NCI-H2227 treated with DMSO at 0.1 percent for 48 hours (cell line): Measurements from ENCODE around the gene CRTC3.
"Not testable (repeated sequence)": the region's sequence is repeated elsewhere in the genome, so short reads cannot be mapped to it uniquely, and the experiment has no call there.

Experiments
- DNase-seq: peaks from one replicate; lab custom pipeline; 2025; lab: John Stamatoyannopoulos, UW

The CRTC3 gene

DNA sequence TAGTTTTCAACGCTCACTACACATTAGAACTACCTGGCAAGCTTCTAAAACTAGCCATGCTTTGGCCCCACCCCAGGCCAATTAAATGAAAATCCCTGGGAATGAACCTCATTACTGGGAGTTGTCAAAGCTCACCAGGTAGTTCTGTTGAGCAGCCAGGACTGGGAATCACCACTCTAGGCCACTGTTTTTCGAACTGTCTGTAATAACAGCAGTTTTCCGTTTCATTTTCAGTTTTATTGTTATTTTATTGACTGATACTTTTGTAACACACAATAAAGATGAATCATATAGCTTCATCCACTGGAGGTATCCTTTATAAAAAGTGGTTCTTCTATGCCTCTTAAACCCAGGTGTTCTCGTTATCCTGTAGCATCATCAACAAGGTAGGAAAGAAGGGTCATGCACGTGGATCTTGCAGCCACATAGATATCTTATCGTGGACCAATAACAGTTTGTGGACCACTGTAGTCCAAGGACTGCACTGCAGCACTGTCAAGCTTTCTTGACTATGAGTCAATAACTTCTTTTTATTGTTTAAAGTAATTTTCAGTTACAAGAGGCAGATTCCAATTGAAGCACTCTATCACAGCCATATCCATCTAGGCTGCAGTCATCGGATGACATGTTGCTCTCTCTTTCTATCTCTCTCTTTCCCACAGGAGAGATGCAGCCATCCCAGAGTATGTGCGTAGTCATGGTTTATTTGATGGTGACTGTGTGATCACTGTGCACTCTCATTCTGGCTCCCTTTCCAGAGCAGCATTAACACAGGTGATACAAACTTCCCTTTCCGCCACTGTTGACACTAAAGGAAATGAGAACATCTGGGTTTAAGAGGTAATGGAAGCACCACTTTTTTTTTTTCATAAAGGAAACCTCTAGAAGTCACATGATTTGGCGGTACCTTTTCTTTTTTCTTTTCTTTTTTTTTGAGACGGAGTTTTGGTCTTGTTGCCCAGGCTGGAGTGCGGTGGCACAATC, 148.4 kb downstream of the CRTC3 start:
- no peak for DNase-seq

DNA sequence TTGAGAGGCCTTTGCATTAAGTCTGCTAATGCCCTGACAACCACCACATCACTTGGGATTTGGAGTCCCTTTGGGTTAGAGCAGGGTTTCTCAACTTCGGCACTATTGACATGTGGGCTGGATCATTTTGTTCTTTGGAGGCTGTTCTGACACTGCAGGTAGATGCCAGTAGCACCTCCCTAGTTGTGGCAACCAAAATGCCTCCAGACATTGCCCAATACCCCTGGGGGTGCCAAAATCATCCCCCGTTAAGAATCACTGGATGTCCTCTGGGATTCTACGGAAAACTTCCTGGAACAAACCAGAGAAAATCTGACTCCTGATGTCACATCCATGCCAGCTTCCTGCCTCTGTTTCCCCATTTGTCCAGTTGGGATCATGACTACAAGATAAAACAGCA, 150.2 kb downstream of the CRTC3 start:
- DNase-seq: no peak

DNA sequence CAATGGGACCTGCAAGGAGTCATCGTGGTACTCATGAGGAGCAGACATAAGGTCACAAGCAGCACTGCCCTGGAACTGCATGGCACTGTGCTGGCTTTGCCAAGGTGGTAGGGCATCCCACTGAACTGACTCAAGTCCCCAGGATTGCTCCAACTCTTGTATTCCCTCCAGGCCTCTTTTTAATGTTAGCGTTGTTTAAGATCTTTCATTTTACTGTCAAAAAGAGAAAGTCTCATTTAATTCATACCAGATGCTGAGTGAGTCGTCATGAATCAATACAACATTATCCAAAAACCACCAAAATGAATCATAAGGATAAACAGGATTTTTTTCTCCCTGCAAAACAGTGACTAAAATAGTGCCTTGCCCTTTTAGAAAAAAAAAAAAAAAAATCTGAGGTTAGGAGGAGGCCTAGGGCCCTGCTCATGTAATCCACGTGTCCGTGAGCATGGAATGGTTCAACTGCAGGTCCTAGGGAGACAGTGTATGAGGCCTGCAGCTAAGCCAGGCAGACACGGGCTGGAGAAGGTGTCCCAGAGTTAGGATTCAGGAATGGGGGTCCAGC, 150.7 kb downstream of the CRTC3 start:
- DNase-seq: no peak

DNA sequence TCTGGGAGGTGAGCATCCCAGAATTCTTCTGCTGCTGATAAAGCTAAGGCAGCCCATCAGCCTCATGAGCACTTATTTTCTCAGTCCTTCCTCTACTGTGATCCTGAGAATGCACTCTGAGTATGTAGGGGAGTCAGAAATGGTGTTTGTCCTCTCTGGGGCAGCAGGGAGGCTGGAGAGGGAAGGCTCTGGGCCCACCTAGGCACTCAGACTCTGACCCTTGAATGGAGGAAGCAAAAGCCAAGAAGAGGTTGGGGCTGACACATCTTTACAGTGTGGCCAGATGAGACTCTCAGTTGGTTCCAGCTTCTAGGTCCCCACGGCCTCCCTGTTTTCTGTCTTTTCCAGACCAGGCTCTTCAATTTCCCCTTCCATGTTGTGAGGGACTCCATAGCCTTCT, 151.3 kb downstream of the CRTC3 start:
- DNase-seq: no peak

DNA sequence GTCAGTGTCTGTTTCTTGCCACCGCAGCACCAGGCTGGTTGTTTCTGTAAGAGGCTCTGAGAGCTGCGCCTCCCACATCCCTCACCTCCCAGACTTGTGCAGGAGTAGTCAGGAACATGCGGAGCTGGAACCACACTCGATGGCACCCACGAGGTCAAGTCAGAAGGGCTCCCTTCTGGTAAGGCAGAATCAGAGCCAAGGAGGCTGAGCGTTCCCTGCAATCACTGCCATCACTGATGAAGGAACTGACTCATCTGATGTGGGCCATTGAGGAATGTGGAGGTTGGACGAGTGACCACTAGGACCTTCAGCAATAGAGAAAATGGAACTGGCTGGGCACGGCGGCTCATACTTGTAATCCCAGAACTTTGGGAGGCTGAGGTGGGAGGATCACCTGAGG, 151.8 kb downstream of the CRTC3 start:
- no peak for DNase-seq

DNA sequence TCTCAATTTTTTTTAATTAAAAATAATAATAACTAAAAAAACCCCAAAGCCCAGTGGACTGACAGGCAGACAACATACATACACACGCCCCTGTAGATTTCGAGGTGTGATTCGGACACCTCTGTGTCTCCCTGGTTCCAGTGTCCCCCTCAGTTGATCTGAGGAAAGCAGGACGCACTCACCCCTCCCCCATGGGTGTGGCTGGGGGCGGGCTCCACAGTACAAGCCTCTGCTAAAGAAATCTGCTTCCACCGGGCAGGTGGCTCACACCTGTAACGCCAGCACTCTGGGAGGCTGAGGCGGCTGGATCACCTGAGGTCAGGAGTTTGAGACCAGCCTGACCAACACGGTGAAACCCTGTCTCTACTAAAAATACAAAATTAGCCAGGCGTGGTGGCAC, 153.6 kb downstream of the CRTC3 start:
- DNase-seq: no peak

DNA sequence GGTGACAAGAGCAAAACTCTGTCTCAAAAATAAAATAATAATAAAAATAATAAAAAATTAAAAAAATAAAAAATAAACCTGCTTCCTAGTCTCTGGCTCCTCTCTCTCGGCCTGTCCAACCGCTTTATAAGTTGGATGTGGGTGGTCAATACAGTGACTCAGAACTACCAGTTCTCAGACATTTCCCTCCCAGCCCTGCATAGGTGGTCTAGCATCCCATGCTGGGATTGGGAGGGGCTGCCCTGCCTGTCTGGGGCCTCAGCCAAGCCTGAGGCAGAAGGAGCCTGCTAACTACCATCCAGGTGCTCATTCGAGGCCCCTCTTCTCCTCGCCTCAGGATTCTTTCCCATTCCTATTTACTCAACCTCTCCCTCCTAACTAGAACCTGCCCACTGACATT, 154.2 kb downstream of the CRTC3 start:
- DNase-seq: no peak

DNA sequence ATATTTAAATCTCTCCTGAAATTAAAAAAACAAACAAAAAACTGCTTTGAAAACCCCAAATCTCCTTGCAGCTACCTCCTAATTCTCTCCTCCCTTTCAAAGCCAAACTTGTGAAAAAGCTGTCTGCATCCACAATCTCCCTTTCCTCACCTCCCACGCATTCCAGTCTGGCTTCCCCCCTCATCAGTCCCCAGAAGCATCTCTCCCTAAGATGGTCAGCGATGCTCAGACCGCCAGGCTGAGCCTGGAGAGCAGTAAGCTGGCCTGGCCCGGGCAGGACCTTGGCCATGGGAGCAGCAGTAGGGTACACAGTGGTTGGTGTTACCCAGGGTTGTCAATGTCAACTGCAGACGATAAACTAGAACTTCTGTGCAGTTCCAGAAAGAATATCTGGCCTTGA, 154.6 kb downstream of the CRTC3 start:
- no peak for DNase-seq

DNA sequence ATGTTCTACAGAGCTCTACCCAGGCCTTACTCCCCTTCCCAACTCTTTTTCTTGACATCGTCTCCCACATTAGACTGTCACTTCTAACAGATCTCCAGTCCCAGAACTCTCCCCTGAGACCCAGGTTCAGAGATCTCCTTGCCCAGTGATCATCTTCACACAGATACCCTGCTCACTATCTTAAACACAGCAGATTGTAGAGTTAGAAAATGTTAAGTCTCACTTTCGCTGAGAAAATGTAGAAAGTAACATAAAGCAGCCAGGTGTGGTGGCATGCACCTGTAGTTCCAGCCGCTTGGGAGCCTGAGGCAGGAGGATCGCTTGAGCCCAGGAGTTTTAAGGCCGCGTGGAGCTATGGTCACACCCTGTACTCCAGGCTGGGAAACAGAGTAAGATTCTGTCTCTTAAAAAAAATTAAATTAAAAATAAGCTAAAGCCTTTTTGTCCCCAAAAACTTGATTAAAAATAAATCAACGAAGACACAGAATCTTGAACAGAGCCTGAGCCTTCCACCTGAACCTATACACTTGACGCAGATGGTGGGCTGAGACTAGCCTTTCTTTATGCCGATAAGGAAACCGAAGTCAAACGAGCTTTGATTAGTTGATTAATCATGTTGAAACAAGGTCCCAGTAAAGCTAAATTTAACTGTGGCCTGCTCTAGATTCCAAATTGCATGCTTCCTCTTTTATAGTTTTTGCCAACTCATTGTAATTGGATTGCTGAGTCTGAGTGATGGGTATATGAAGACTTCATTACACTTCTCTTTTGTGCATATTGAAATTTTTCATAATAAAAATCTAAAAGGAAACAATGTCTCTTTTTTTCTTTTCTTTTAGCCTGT, 156.1 kb downstream of the CRTC3 start:
- DNase-seq: no peak

DNA sequence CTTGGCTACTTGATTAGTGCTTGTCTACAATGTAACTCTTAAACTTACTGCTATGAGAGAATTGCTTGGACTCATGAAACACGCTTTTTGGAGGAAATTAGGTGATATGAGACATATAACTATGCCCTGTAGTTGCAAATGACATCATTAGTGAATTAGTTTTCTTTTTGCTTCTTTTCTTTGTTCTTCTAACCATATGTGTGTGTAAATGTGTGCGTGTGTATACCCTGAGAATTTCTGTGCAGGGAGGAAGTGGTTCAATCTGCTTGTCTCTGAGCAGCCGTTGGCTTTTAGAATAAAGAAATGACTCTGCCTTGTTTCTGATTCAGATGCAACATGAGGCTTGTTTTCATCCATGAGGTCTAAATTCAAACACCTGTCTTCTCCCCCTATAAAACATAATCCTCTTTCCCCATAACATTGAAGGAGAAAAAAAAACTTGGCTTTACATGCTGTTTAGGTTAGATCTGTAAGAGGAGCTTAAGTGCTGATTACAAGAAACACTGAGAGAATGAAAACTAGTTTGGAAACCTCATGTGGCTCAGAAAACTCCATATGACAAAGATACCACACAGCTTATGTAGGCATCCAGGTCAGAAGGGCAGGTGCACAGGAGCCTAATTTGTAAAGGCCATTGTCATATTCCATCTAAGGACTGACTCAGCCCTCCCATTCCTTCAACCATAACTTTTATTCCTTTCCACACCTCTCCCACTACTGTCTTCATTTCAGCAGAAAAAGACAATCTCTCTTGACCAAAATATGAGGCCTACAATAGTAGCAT, 156.9 kb downstream of the CRTC3 start:
- DNase-seq: no peak

DNA sequence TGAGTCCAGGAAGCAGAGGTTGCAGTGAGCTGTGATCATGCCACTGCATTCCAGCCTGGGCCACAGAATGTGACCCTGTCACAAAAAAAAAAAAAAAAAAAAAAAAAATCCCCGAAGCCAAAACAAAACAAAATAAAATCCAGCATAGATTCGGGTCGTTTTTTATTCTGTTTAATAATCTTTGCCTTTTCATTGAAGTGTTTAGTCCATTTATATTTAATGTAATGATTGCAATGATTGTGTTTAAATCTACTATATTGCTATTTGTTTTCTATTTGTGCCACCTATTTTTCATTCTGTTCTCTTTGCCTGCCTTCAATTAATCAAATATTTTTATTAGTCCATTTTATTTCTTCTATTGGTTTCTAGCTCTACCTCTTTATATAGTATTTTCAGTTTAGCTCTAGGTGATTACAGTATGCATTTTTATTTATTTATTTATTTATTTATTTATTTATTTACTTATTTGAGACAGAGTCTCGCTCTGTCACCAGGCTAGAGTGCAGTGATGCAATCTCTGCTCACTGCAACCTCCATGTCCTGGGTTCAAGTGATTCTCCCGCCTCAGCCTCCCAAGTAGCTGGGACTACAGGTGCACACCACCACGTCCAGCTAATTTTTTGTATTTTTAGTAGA, 159.7 kb downstream of the CRTC3 start:
- not testable (repeated sequence) for DNase-seq

DNA sequence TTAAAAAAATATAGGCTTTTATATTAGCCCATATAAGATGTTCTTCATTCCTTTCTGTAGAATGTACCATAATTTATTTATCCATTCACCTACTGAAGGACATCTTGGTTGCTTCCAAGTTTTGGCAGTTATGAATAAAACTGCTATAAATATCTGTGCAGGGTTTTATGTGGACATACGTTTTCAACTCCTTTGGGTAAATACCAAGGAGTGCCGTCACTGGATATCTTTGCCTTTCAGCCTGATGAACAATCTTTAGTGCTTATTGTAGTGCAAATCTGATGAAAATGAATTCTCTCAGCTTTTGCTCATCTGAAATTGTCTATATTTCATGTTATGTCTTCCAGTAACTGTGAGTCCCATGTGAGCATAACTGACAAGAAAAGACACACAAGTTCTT, 160.9 kb downstream of the CRTC3 start:
- DNase-seq: no peak

DNA sequence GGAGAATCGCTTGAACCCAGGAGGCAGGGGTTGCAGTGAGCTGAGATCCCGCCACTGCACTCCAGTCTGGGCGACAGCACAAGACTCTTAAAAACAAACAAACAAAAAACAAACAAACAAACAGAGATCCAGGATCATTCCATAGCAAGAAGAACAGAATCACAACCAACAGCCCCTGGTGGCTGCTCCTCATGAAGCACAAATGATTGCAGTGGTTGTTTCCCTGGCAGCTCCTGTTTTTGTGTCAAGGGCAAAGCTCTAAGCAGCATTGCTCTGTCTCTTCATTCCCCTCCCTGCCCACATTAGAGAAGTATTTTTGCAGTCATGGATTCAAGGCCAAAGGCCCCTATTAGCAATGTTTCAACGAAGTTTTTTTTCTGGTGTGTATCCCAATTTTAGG, 161.6 kb downstream of the CRTC3 start:
- DNase-seq: no peak

DNA sequence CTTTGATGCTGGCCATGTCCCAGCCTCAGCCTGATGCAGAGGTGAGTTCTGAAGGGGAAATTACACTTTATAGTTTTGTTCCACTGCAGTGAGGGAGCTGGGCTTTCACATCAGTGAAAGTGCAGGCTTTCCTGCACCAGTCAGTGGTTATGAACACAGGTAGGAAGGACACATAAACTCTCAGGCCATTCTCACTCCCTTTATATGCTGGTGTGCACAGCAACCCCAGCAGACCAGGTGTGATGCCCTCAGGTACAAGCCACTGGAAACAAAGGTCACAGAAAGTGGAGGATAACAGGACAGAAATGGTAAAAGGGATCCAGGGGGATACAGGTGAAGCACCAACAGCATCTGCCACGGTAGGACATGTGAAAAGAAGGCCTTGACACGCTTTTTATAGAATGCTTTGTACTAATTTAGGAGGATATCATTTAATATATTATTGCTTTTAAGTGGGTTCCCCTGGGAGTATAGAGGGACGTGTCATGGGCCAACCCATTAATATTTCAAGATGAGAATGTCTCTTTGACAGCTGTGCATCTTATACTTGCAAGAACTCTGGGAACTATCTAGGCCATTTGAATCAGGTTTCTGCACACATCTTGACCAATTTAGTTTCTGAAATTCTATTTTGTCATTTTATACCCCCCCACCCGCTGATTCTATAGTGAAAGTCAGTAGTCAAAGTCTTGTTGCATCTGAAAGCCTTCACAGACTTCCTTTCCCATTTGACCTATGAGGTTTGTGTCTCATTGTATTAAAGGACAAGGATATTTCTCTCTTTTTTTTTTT, 162.5 kb downstream of the CRTC3 start:
- DNase-seq: no peak
